Ovary (tissue), 3 donors: ENCODE measurements around the gene PPP1R37.

Experiments used
- POLR2A ChIP-seq: fragments of 450-650 bp; IDR thresholded peaks from one replicate; pipeline ENCODE4 v1.6.1; 2017; ENCODE audit warnings: antibody characterized with exemption, mild to moderate bottlenecking, moderate library complexity
- TF ChIP-seq, protein P1 (sequence below), 3 donors: fragments of 450-650 bp in 2 of 3; fragments of 200-600 bp in 1 of 3; IDR thresholded peaks; one replicate each; pipeline versions ENCODE4 v1.5.1 to v1.8.0; 2016 to 2022; ENCODE audit warnings: antibody characterized with exemption in 3 of 3, mild to moderate bottlenecking in 1 of 3
- donor health status: DM: no; HTN: no; CAD: no.

DNA sequence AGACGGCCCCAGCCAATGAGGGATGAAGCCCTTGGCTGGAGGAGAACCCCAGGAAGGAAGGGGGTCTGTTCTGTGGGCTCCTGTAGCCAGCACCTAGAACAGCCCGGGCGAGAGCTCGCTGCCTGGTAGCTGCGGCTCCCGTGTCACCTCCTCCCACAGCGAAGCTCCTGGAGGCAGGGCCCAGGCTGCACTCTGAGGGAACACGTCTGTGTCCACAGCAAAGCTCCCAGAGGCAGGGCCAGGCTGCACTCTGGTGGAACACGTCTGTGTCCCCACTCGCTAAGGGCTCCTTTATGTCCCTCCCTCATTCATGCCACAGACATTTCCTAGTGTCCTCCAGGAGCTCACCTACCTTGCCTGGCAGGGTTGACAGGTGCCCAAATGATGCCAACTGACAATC is 76.6 kb downstream of the PPP1R37 start:
- TF ChIP-seq, protein P1, sequence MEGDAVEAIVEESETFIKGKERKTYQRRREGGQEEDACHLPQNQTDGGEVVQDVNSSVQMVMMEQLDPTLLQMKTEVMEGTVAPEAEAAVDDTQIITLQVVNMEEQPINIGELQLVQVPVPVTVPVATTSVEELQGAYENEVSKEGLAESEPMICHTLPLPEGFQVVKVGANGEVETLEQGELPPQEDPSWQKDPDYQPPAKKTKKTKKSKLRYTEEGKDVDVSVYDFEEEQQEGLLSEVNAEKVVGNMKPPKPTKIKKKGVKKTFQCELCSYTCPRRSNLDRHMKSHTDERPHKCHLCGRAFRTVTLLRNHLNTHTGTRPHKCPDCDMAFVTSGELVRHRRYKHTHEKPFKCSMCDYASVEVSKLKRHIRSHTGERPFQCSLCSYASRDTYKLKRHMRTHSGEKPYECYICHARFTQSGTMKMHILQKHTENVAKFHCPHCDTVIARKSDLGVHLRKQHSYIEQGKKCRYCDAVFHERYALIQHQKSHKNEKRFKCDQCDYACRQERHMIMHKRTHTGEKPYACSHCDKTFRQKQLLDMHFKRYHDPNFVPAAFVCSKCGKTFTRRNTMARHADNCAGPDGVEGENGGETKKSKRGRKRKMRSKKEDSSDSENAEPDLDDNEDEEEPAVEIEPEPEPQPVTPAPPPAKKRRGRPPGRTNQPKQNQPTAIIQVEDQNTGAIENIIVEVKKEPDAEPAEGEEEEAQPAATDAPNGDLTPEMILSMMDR (IDR thresholded peaks at IDR 0.05), result no peak
- TF ChIP-seq POLR2A, result no peak
